ENCODE measurements around the gene CHST7. TPM values are rescaled to one million over a fixed set of nuclear protein-coding genes. Genes with fewer than 3 reads are reported as not detected.

The CHST7 gene
- total and polyA plus RNA-seq, 2 of the 8 experiments (the other 6 are each of a cell fraction or from before 2014, with no cell fraction given) = 7.9 to 14.1 TPM

GRCh38 chrX:46582325-46582724 is 8.8 kb downstream of the CHST7 start:
- Histone ChIP-seq H3K4me3 (ENCODE audit: extremely low read depth in 1 of 4, insufficient read depth in 2 of 4, low read depth in 3 of 4, low read length in 4 of 4) (0 out of 8 replicates have a peak overlapping the region, but pooled peaks of 1 of the 4 experiments have one; percentile 4), H2BK15ac (ENCODE audit: low read length) (no peak overlapping the region), H3K27me3 (replicated peaks in 1 of 4; ENCODE audit: control insufficient read depth in 3 of 4, extremely low read depth in 1 of 4, insufficient read depth in 3 of 4, low read length in 3 of 4) (no peaks in the 10 kb centered on the region), H4K8ac (ENCODE audit: extremely low read depth, insufficient read depth, low read length) (no peak overlapping the region), H3K4me1 (replicated peaks in 1 of 4; ENCODE audit: control insufficient read depth in 3 of 4, insufficient read depth in 4 of 4, low read length in 3 of 4) (peaks cover 0 to 15% (median 2%) of the 10 kb centered on the region in 4 experiments; a peak in 3 of 7 replicates), H2BK120ac (replicated peaks; ENCODE audit: low read depth, low read length) (no peak overlapping the region), H3K23ac (ENCODE audit: insufficient read length) (no peak overlapping the region), H3K36me3 (ENCODE audit: control insufficient read depth in 2 of 4, insufficient read depth in 4 of 4, low read length in 3 of 4) (no peaks in the 10 kb centered on the region; a peak in 1 of 8 replicates), H2AK5ac (ENCODE audit: low read depth, low read length) (no peak overlapping the region), H3K23me2 (ENCODE audit: low read depth, low read length) (no peaks in the 10 kb centered on the region), H3K4me2 (ENCODE audit: insufficient read depth in 1 of 2, low read depth in 2 of 2, low read length in 2 of 2) (peak overlapping the region; percentile 9 to 13; a peak in 1 of 4 replicates), H3K18ac (ENCODE audit: extremely low read depth, low read length) (no peak overlapping the region), H3K56ac (replicated peaks; ENCODE audit: insufficient read length, low read depth, low read length) (no peak overlapping the region), H3K9ac (replicated peaks in 1 of 4; ENCODE audit: extremely low read depth in 1 of 4, low read depth in 3 of 4, low read length in 3 of 4) (no peak overlapping the region), H2AFZ (ENCODE audit: low read length) (no peak overlapping the region), H3K14ac (ENCODE audit: insufficient read length) (no peak overlapping the region), H2BK12ac (ENCODE audit: low read depth, low read length) (no peak overlapping the region), H3K79me1 (ENCODE audit: low read depth, low read length) (no peaks in the 10 kb centered on the region), H3K27ac (ENCODE audit: low read depth, low read length) (no peak overlapping the region), H3K4ac (replicated peaks; ENCODE audit: insufficient read length, low read depth, low read length) (no peak overlapping the region), H3K9me3 (ENCODE audit: insufficient read depth in 2 of 2, low read depth in 1 of 2, low read length in 1 of 2) (no peaks in the 10 kb centered on the region), H3K79me2 (ENCODE audit: control insufficient read depth in 1 of 2, insufficient read depth in 2 of 2, low read length in 2 of 2) (peaks cover 0 to 57% of the 10 kb centered on the region in 2 experiments; a peak in 2 of 4 replicates), H2BK20ac (ENCODE audit: low read length) (no peak overlapping the region), H2BK5ac (ENCODE audit: low read depth, low read length) (no peak overlapping the region), H4K5ac (ENCODE audit: insufficient read length, low read depth, low read length) (no peak overlapping the region), H4K20me1 (replicated peaks in 1 of 2; ENCODE audit: control insufficient read depth in 1 of 2, insufficient read depth in 2 of 2, low read length in 2 of 2) (peaks cover 0 to 3% of the 10 kb centered on the region in 2 experiments), H4K91ac (replicated peaks; ENCODE audit: insufficient read length, low read length) (no peak overlapping the region)
- DNase-seq (ENCODE audit: low read depth in 1 of 2, low spot score in 2 of 2) (no peak), FAIRE-seq (no peak)
- 60% methylated on average over 3 of the region's 3 CpGs; no CpG with 5 or more reads in 1 of the 2 experiments for whole genome bisulfite sequencing, 2 experiments (ENCODE audit: extremely low coverage in 1 of 2, insufficient coverage in 1 of 2, insufficient read length in 1 of 2, insufficient replicate concordance in 2 of 2, low coverage in 1 of 2, low lambda C conversion rate in 2 of 2, missing lambda C conversion rate in 1 of 2)
- ChIA-PET CTCF (ENCODE audit: partially characterized antibody) (no interaction called here), POLR2A (ENCODE audit: partially characterized antibody) (interaction anchor here (0.8 kb wide), 1 partner anchor 31 kb away, joined by 4 read pairs; no protein-coding TSS in a partner anchor)
- TF ChIP-seq CREB1 (IDR thresholded peaks at IDR 0.05) (no peak), RBBP5 (IDR thresholded peaks at IDR 0.05; ENCODE audit: borderline replicate concordance, low read depth, low read length) (no peak), POLR2AphosphoS5 (IDR thresholded peaks at IDR 0.05; ENCODE audit: low read depth, low read length) (no peak), SP1 (IDR thresholded peaks at IDR 0.05; ENCODE audit: low read depth, low read length) (no peak), JUND (IDR thresholded peaks at IDR 0.05; ENCODE audit: low read length) (no peak), RAD21 (IDR thresholded peaks at IDR 0.05 in 1 of 2, conservative IDR thresholded peaks at IDR 0.05 in 1 of 2; ENCODE audit: low read depth in 2 of 2, low read length in 2 of 2) (no peak)

Data from H1 (cell line).